CD4-positive, alpha-beta T cell (primary cell): Measurements from ENCODE around the gene KRTAP5-2. TPM values are rescaled to one million over a fixed set of nuclear protein-coding genes. Genes with fewer than 3 reads are reported as not detected.

Experiments
- ATAC-seq: fragments of 200-7000 bp; cut with Tn5 transposase; one replicate; pipeline ENCODE4 v1.10.0; 2022; ENCODE audit warnings: mild to moderate bottlenecking; ENCODE audit not compliant: poor library complexity
- CTCF ChIA-PET: fragments of 350-600 bp; sonication (Branson Sonifier 250); formaldehyde crosslinking; loops from one replicate; lab custom pipeline; 2021; ENCODE audit warnings: antibody characterized with exemption, inconsistent platforms; lab: Charles Lee
- POLR2A ChIA-PET: fragments of 350-600 bp; sonication (Branson Sonifier 250); formaldehyde crosslinking; loops from one replicate; lab custom pipeline; 2021; ENCODE audit warnings: antibody characterized with exemption, inconsistent platforms; lab: Charles Lee
- DNase-seq, 14 experiments: peaks; one replicate each; pipeline ENCODE4 v3.0.0-alpha.2; 2013 to 2020; ENCODE audit warnings: mixed read lengths in 2 of 14
- H3K27ac ChIP-seq, 2 donors: one replicate each; pipeline versions ENCODE4 v1.5.1 to v1.7.0; 2013; ENCODE audit warnings: low read length in 2 of 2, low read depth in 1 of 2, mild to moderate bottlenecking in 1 of 2
- H3K27me3 ChIP-seq, 2 experiments: 1 replicate in 1 of 2; 2 replicates in 1 of 2; pipeline versions ENCODE4 v1.6.1 to v1.7.0; 2013; ENCODE audit warnings: low read length in 2 of 2, control low read depth in 1 of 2, mild to moderate bottlenecking in 1 of 2, moderate library complexity in 1 of 2; ENCODE audit not compliant: insufficient read depth in 2 of 2, control insufficient read depth in 1 of 2
- H3K36me3 ChIP-seq: one replicate; pipeline ENCODE4 v1.6.1; 2013; ENCODE audit warnings: low read length, control low read depth; ENCODE audit not compliant: insufficient read depth
- H3K4me1 ChIP-seq: one replicate; pipeline ENCODE4 v1.6.1; 2013; ENCODE audit warnings: low read length, control low read depth; ENCODE audit not compliant: insufficient read depth
- H3K4me3 ChIP-seq: one replicate; pipeline ENCODE4 v1.5.1; 2013; ENCODE audit warnings: mild to moderate bottlenecking, low read length, moderate library complexity
- H3K9me3 ChIP-seq, 2 experiments: 1 replicate in 1 of 2; 2 replicates in 1 of 2; pipeline versions ENCODE4 v1.6.1 to v1.7.0; 2013; ENCODE audit warnings: low read length in 2 of 2, mild to moderate bottlenecking in 2 of 2, control low read depth in 1 of 2, moderate library complexity in 1 of 2; ENCODE audit not compliant: control insufficient read depth in 1 of 2, insufficient read depth in 1 of 2
- H3K27ac Mint-ChIP-seq: one replicate; pipeline ENCODE4 v1.8.0; 2020; ENCODE audit warnings: mixed read lengths
- H3K27me3 Mint-ChIP-seq: one replicate; pipeline ENCODE4 v1.8.0; 2021; ENCODE audit warnings: mixed read lengths
- H3K36me3 Mint-ChIP-seq: one replicate; pipeline ENCODE4 v1.8.0; 2021; ENCODE audit warnings: low read depth, mixed read lengths
- H3K4me1 Mint-ChIP-seq: one replicate; pipeline ENCODE4 v1.8.0; 2021; ENCODE audit warnings: low read depth, mixed read lengths
- H3K4me3 Mint-ChIP-seq: one replicate; pipeline ENCODE4 v1.8.0; 2020; ENCODE audit warnings: mild to moderate bottlenecking, mixed read lengths
- H3K9me3 Mint-ChIP-seq: one replicate; pipeline ENCODE4 v1.8.0; 2020; ENCODE audit warnings: mixed read lengths
- intact Hi-C, 2 experiments: fragments of 100-400 bp; cut with DNase I in 1 of 2; cut with micrococcal nuclease in 1 of 2; formaldehyde crosslinking; loops; one replicate each; pipeline versions ENCODE4 v1.15.1 to v1.9.0; 2023 to 2025; cut with DNase I, micrococcal nuclease
- total RNA-seq, 174 experiments: library from RNA in 2 of 174; stranded (reverse) in 2 of 174; gene quantifications; one replicate each; pipeline ENCODE4 v1.2.3 and lab custom pipeline; 2021 to 2026
- TF ChIP-seq, protein P1 (sequence below): fragments of 200-600 bp; IDR thresholded peaks from one replicate; pipeline ENCODE4 v1.8.0; 2022; ENCODE audit warnings: antibody characterized with exemption, mild to moderate bottlenecking

Gene KRTAP5-2
- total RNA-seq, 2 experiments from 2014 or later = not detected

DNA sequence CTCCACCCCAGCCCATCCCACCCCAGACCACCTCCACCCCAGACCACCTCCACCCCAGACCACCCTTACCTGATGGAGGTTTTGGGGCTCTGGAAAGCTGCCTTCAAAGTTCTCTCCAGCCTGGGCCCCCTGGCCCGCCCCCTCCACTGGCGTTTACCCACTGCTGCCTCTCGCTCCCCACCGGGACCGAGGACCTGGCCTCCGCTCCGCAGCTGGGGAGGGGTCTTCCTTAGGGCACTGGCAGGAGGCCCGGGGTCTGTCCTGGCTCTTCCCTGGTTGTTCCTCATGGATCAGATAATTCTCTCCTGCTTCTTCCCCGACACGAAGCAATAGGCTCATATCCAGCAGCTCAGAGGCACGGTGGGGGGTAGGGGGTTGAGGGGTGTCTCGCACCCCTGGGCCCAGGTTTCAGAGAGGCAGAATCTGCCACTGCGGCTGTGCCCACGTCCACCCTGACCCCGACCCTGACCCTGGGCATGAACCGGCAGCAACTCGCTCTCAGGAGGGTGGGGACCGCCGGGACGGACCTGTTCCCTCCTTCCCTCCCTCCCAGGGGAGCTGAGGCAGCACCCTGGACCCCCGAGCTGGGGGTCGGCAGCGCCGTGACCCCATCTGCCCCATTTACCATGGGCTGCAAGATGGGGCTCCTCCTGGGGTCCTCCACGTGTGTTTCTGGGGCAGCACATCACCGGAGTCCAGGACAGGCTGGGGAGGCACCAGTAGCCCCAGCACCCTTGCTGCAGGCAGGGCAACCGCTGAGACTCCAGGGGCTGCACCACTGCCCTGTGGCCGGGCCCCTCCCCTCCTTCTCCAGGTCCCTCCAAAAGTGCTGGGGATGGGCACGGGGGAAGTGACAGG is 44.4 kb upstream of the KRTAP5-2 start:
- H3K27me3 ChIP-seq = peaks cover 0 to 5% of the 10 kb centered on the region in 2 experiments
- intact Hi-C loops = no loop called here
- ChIA-PET POLR2A (no interaction called here), CTCF (no interaction called here)
- Mint-ChIP-seq H3K27me3 (peaks cover 23% of the 10 kb centered on the region), H3K4me1 (no peaks in the 10 kb centered on the region), H3K4me3 (no peak overlapping the region), H3K27ac (no peak overlapping the region), H3K9me3 (no peaks in the 10 kb centered on the region), H3K36me3 (no peaks in the 10 kb centered on the region)
- H3K9me3 ChIP-seq = peaks cover 0 to 6% of the 10 kb centered on the region in 2 experiments
- ATAC-seq (no peak), DNase-seq (no peak)
- TF ChIP-seq, protein P1, sequence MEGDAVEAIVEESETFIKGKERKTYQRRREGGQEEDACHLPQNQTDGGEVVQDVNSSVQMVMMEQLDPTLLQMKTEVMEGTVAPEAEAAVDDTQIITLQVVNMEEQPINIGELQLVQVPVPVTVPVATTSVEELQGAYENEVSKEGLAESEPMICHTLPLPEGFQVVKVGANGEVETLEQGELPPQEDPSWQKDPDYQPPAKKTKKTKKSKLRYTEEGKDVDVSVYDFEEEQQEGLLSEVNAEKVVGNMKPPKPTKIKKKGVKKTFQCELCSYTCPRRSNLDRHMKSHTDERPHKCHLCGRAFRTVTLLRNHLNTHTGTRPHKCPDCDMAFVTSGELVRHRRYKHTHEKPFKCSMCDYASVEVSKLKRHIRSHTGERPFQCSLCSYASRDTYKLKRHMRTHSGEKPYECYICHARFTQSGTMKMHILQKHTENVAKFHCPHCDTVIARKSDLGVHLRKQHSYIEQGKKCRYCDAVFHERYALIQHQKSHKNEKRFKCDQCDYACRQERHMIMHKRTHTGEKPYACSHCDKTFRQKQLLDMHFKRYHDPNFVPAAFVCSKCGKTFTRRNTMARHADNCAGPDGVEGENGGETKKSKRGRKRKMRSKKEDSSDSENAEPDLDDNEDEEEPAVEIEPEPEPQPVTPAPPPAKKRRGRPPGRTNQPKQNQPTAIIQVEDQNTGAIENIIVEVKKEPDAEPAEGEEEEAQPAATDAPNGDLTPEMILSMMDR = no peak
- H3K4me1 ChIP-seq = peaks cover 6% of the 10 kb centered on the region
- no peaks in the 10 kb centered on the region for H3K36me3 ChIP-seq
- H3K27ac ChIP-seq = no peak overlapping the region
- no peak overlapping the region for H3K4me3 ChIP-seq

GRCh38 chr11:1641096-1641495 is 43.0 kb upstream of the KRTAP5-2 start:
- peaks cover 6% of the 10 kb centered on the region for H3K4me1 ChIP-seq
- Mint-ChIP-seq H3K27me3 (peaks cover 18% of the 10 kb centered on the region), H3K4me3 (no peak overlapping the region), H3K36me3 (no peaks in the 10 kb centered on the region), H3K9me3 (no peaks in the 10 kb centered on the region), H3K4me1 (no peaks in the 10 kb centered on the region), H3K27ac (no peak overlapping the region)
- peaks cover 0 to 6% of the 10 kb centered on the region in 2 experiments for H3K9me3 ChIP-seq
- intact Hi-C loops = no loop called here
- CTCF ChIA-PET = interaction anchor here (1.3 kb wide), 1 partner anchor 510 kb away, joined by 3 read pairs; no protein-coding TSS in a partner anchor
- H3K27ac ChIP-seq = no peak overlapping the region
- ATAC-seq (no peak), DNase-seq (no peak)
- H3K4me3 ChIP-seq = no peak overlapping the region
- H3K36me3 ChIP-seq = no peaks in the 10 kb centered on the region
- POLR2A ChIA-PET = no interaction called here
- TF ChIP-seq, protein P1 = no peak
- peaks cover 0 to 5% of the 10 kb centered on the region in 2 experiments for H3K27me3 ChIP-seq

DNA sequence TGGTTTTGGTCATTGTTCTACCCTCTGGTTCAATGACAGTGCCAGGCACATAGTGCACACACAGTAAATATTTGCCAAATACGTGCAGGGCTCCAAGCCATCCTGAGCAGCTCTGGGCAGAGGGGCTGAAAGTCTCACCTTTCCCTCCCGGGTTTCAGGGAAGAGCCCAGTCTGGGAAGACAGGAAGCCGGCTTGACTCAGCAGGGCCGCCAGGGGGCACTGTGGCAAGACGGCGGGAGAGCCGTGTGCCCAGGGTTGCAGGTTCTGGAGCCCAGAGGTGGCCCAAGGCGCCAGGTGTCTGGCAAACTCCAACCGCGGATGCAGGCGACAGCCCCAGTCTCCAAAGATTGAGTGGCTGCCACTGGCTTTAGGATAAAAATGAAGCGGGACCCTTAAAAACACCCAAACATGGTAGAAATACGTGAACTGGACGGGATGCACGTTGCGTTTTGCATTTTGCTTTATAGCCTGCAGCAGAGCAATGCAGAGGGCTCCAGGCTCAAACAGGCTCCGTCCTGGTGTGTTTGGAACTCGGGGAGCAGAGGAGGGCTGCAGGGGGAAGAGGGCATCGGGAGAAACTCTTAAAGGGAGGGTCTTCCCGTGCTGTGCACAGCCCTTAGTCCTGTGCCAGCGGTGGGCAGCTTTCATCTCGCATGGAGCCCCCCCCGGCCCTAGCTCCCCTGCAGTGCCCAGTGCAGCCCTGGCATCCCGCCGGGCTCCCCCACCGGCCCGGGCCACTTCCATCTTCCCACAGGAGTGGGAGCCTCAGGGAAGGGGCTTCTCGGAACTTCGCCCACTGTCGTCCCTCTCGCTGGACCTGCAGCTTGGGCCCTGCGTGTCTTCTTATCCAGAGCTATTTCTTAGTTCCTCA is 42.2 kb upstream of the KRTAP5-2 start:
- H3K27me3 Mint-ChIP-seq = peaks cover 26% of the 10 kb centered on the region

More for the DNA sequence above, 42.2 kb upstream of the KRTAP5-2 start:
- Histone ChIP-seq H3K4me3 (no peak overlapping the region), H3K27ac (no peak overlapping the region), H3K27me3 (peaks cover 0 to 5% of the 10 kb centered on the region in 2 experiments), H3K9me3 (peaks cover 0 to 6% of the 10 kb centered on the region in 2 experiments), H3K36me3 (no peaks in the 10 kb centered on the region), H3K4me1 (peaks cover 6% of the 10 kb centered on the region)
- ATAC-seq = no peak
- H3K9me3 Mint-ChIP-seq = no peaks in the 10 kb centered on the region
- H3K27ac Mint-ChIP-seq = no peak overlapping the region
- ChIA-PET POLR2A (no interaction called here), CTCF (interaction anchor here (0.7 to 2.8 kb wide), 5 partner anchors 12 to 511 kb away, joined by 3 to 7 read pairs (median 3); no protein-coding TSS in a partner anchor)
- no peak overlapping the region for H3K4me3 Mint-ChIP-seq
- TF ChIP-seq, protein P1 = peak; percentile 84
- no peaks in the 10 kb centered on the region for H3K4me1 Mint-ChIP-seq
- intact Hi-C loops = no loop called here
- H3K36me3 Mint-ChIP-seq = no peaks in the 10 kb centered on the region
- peak in 8 of 14 experiments; percentile 12 to 66 (median 20) for DNase-seq
